ENCODE measurements around the gene UTY.

The UTY gene

GRCh38 chrY:13233901-13234300 lies 245.9 kb downstream of the UTY start:
- DNase-seq (ENCODE audit: low read depth): no peak
- TF ChIP-seq CTCF (conservative IDR thresholded peaks at IDR 0.05; ENCODE audit: control insufficient read depth, insufficient read depth, low read depth, low read length): no peak
- H3K4me3 ChIP-seq (ENCODE audit: control insufficient read depth, low read depth, low read length): no peak overlapping the region

- no peak overlapping the region for H3K4me3 ChIP-seq (ENCODE audit: control insufficient read depth, low read depth, low read length)
- no peak for TF ChIP-seq CTCF (conservative IDR thresholded peaks at IDR 0.05; ENCODE audit: control insufficient read depth, insufficient read depth, low read depth, low read length)
- DNase-seq (ENCODE audit: low read depth): no peak
These were observed 246.7 kb downstream of the UTY start for GRCh38 chrY:13233118-13233517.

- TF ChIP-seq CTCF (conservative IDR thresholded peaks at IDR 0.05; ENCODE audit: control insufficient read depth, insufficient read depth, low read depth, low read length): no peak
- H3K4me3 ChIP-seq (ENCODE audit: control insufficient read depth, low read depth, low read length): no peak overlapping the region
- DNase-seq (ENCODE audit: low read depth): no peak
These were observed 252.4 kb downstream of the UTY start for GRCh38 chrY:13227354-13227953.

GRCh38 chrY:13210961-13211646 lies 268.7 kb downstream of the UTY start:
- no peak for TF ChIP-seq CTCF (conservative IDR thresholded peaks at IDR 0.05; ENCODE audit: control insufficient read depth, insufficient read depth, low read depth, low read length)
- H3K4me3 ChIP-seq (ENCODE audit: control insufficient read depth, low read depth, low read length): no peak overlapping the region
- DNase-seq (ENCODE audit: low read depth): no peak

- no peak overlapping the region for H3K4me3 ChIP-seq (ENCODE audit: control insufficient read depth, low read depth, low read length)
- TF ChIP-seq CTCF (conservative IDR thresholded peaks at IDR 0.05; ENCODE audit: control insufficient read depth, insufficient read depth, low read depth, low read length): no peak
- DNase-seq (ENCODE audit: low read depth): no peak
These were observed 274.6 kb downstream of the UTY start for GRCh38 chrY:13205214-13205613.
